Measurements from ENCODE around the gene S100A3.
"Not testable (repeated sequence)": the region's sequence is repeated elsewhere in the genome, so short reads cannot be mapped to it uniquely, and the experiment has no call there.

S100A3 gene, protein sequence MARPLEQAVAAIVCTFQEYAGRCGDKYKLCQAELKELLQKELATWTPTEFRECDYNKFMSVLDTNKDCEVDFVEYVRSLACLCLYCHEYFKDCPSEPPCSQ

DNA sequence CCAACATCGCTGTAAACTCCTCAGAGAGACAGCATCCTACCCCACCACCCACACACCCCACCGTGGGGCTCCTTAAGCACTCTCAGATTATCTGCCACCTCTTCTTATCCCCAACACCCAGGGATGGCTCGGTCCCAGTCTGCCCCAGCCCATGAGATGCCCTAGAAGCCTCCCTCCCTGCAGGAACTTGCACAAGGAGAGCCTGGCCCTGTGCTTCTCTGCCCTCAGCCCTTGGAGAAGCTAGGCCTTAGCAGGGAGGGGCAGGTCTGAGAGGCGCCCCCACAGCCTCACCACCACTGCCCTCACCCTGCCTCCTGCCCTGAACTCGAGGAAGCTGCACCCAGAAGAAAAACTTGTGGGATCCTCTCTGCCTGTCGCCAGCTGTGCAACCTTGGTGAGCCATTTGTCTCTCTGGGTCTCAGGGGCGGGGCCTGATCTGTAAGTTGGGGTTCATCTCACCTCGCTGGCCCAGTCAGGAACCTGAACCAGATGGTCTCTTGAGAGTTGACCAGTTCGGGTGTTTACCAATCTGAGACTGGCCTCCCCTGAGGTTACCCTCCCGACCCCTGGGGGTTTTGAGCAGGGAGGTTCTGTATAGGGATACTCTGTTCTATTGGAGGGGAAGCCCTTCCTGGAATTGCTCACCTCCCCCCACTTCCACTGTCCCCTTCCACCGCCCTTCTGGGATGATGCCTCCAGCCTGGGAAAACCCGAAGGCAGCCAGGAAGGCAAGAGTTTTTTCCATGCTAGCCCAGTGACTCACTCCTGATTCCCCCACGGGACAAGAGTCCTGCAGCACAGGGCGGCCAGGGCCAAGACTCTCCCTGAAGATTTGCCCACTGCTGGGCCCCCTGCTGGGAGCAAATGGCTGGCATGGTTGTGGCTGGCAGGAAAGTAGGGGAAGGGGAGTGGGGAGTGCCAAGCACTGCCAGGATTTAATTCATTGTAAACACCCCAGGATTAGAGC, at the start of gene S100A3:
S100A3 (minus strand) TSS at position 537 of the 967 bp plus-strand sequence. CDS start 773 bp downstream, outside the sequence.
- FAIRE-seq: no peak
- TF ChIP-seq POLR2A (IDR thresholded peaks at IDR 0.05; ENCODE audit: low read depth, low read length): 0 out of 2 replicates have a peak, but pooled peaks have one; percentile 2
- no peak for DNase-seq (ENCODE audit: insufficient read length, low spot score)

DNA sequence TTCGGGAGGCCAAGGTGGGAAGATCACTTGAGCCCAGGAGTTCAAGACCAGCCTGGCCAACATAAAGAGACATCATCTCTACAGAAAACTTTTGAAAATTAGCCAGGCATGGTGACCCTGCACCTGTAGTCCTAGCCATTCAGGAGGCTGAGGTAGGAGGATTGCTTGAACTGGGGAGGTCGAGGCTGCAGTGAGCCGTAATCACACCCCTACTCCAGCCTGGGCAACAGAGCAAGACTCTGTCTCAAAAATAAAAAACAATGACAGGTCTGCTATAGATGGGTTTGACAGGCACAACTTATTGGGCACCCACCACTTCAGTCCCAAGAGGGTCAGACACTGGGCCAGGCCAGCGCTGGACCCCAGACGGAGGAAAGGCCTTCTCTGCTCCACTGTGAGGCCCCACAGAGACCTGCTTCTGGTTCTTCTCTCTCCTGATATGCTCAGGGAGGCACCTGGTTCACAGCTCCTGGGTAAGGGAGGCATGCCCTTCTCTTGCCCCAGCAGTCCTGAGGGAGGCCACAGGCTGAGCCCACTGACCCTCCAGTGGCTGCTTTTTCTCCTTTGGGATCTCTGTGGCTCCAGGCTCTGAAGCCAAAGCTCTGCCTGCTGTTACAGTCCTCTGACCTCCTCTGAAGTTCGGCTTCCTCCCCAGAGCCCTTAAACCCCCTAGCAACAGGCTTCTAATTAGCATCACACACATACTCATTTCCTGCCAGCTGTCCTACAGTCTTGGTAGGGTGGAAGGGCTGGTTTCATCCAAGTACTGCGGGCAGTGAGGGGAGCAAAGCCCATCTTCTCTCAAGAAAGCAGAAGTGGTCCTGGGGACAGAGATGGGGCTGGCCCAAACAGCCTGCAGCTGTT, 49.5 kb upstream of the S100A3 start:
- DNase-seq (ENCODE audit: insufficient read length, low spot score): no peak
- TF ChIP-seq POLR2A (IDR thresholded peaks at IDR 0.05; ENCODE audit: low read depth, low read length): no peak
- no peak for FAIRE-seq

DNA sequence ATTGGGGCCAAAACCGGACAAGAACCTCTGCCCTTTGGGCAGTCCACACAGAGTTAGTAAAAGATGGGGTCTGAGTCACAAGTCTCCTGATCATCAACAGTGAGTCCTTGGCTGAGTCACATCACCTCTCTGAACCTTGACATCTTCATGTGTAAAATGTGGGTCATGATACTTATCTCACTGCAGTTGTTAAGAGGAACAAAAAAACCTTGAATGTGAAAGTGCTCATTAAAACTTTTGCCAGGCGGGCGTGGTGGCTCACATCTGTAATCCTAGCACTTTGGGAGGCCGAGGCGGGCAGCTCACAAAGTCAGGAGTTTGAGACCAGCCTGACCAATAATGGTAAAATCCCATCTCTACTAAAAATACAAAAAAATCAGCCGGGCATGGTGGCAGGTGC, 48.1 kb upstream of the S100A3 start:
- FAIRE-seq: peak; percentile 58
- no peak for TF ChIP-seq POLR2A (IDR thresholded peaks at IDR 0.05; ENCODE audit: low read depth, low read length)
- DNase-seq (ENCODE audit: insufficient read length, low spot score): peak; percentile 63

DNA sequence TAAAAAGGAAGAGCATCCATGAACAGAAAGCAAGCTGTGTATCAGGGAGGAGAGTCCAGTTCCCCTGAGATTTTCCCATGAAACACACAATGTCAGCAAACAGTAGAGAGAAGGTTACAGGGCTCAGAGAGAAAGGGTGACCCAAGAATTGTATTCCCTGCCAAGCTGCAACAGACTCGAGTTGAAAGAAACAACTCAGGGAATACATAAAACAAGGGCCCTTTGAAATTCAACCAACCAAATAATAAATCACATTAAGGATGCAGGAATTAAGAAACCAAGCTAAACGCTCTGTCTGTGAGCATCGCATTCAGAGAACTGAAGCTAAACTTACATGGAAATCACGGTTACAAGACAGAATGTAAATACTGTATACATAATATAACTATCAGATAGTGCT, 43.7 kb upstream of the S100A3 start:
- DNase-seq (ENCODE audit: insufficient read length, low spot score) (no peak), FAIRE-seq (no peak)
- TF ChIP-seq POLR2A (IDR thresholded peaks at IDR 0.05; ENCODE audit: low read depth, low read length): no peak

DNA sequence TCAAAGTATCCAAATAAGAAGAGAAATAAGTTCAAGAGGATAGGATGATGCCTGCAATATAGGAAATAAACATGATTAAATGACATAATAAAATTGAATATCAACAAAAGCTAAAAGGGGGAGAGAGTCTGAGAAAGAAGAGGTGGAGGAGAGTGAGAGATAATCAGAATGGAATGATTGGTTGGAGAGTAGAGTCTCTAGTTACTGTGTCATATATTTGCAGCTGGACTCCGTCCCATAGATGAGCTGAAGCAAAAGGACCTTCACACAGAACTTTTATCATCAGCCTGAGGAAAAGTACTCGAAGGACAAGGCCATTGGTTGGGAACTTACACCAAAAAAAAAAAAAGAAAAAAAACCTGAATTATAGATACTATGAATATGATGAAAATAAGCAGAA, 39.4 kb upstream of the S100A3 start:
- DNase-seq (ENCODE audit: insufficient read length, low spot score) (no peak), FAIRE-seq (no peak)
- TF ChIP-seq POLR2A (IDR thresholded peaks at IDR 0.05; ENCODE audit: low read depth, low read length): no peak

- FAIRE-seq; DNase-seq (ENCODE audit: insufficient read length, low spot score): not testable (repeated sequence)
Measured at GRCh38 chr1:153588033-153588432, 39.0 kb upstream of the S100A3 start.

GRCh38 chr1:153587314-153587713, 38.3 kb upstream of the S100A3 start:
- no peak for FAIRE-seq
- TF ChIP-seq POLR2A (IDR thresholded peaks at IDR 0.05; ENCODE audit: low read depth, low read length): no peak
- no peak for DNase-seq (ENCODE audit: insufficient read length, low spot score)

DNA sequence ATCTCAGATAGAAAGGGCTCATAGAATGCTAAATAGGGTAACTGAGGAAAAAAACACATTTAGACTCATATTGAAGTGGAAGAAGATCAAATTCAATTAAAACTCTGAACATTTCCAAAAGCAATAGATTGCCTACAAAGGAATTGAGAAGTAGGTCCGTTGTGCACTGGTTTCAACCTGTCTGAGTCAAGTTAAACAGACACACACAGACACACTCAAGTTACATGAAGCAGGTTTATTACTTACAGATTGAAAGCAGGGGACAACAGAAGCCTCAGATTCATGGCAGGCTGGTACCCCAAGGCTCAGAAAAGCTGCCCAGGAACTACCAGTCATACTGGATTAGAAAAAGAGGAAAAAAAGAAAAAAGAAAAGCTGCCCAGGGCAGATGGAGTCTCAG, 37.3 kb upstream of the S100A3 start:
- TF ChIP-seq POLR2A (IDR thresholded peaks at IDR 0.05; ENCODE audit: low read depth, low read length): no peak
- FAIRE-seq (no peak), DNase-seq (ENCODE audit: insufficient read length, low spot score) (no peak)

DNA sequence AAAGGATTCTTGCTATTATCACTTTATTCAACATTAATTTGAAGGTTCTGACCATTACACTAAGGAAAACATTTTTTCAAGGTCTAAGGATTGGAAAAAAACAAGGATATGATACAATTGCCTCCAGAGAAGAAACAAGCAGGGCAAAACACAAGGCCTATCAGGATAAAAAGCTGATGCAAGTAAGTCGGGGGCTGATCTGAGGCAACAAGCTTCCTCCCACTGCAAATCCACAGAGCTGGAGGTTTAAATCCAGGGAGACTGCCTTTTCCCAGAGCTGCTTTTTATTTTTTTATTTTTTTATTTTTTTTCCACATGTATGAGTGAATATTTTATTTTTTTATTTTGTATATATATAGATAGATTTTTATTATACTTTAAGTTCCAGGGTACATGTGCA, 35.9 kb upstream of the S100A3 start:
- no peak for TF ChIP-seq POLR2A (IDR thresholded peaks at IDR 0.05; ENCODE audit: low read depth, low read length)
- FAIRE-seq (no peak), DNase-seq (ENCODE audit: insufficient read length, low spot score) (no peak)

- FAIRE-seq (no peak), DNase-seq (ENCODE audit: insufficient read length, low spot score) (no peak)
- TF ChIP-seq POLR2A (IDR thresholded peaks at IDR 0.05; ENCODE audit: low read depth, low read length): no peak
Measured at GRCh38 chr1:153583976-153584375, 34.9 kb upstream of the S100A3 start.

- FAIRE-seq; DNase-seq (ENCODE audit: insufficient read length, low spot score): not testable (repeated sequence)
Measured at GRCh38 chr1:153583514-153583913, 34.5 kb upstream of the S100A3 start.

DNA sequence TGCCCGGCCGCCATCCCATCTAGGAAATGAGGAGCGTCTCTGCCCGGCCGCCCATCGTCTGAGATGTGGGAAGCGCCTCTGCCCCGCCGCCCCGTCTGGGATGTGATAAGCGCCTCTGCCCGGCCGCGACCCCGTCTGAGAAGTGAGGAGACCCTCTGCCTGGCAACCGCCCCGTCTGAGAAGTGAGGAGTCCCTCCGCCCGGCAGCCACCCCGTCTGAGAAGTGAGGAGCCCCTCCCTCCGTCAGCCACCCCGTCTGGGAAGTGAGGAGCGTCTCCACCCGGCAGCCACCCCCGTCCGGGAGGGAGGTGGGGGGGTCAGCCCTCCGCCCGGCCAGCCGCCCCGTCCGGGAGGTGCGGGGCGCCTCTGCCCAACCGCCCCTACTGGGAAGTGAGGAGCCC, 33.8 kb upstream of the S100A3 start:
- DNase-seq (ENCODE audit: insufficient read length, low spot score); FAIRE-seq: not testable (repeated sequence)

- no peak for TF ChIP-seq POLR2A (IDR thresholded peaks at IDR 0.05; ENCODE audit: low read depth, low read length)
- FAIRE-seq (no peak), DNase-seq (ENCODE audit: insufficient read length, low spot score) (no peak)
Measured at GRCh38 chr1:153578936-153579335, 29.9 kb upstream of the S100A3 start.

DNA sequence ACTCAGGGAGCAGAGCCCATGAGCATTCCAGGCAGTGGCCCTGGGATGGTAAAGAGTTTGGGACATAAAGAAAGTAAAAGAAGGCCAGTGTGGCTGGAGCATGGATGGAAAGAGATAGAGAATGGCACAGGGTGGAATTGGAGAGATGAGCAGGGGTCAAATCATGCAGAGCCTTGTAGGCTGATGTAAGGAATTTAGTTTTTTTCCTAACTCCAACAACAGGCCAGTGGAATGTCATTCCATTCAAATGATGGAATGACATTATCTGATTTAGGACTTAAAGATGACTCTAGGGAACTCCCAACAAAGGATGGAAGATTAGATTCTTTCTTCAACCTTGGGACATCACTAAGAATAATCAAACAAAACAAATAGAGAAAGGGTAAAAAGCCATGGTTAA, 29.4 kb upstream of the S100A3 start:
- no peak for FAIRE-seq
- DNase-seq (ENCODE audit: insufficient read length, low spot score): no peak
- TF ChIP-seq POLR2A (IDR thresholded peaks at IDR 0.05; ENCODE audit: low read depth, low read length): no peak

All from H54 (cell line).